HL-60 (cell line): ENCODE measurements around the gene SNCA.

Experiments used
- CTCF ChIP-seq: IDR thresholded peaks from one replicate; pipeline ENCODE4 v1.5.1; 2011; ENCODE audit warnings: low read length, control low read depth, inconsistent platforms; ENCODE audit not compliant: insufficient read depth
- POLR2AphosphoS5 ChIP-seq: IDR thresholded peaks from 2 replicates; pipeline ENCODE4 v1.6.1; 2012; ENCODE audit warnings: low read depth

- TF ChIP-seq CTCF (no peak), POLR2AphosphoS5 (no peak)
These were observed 42.3 kb upstream of the SNCA start for GRCh38 chr4:89879215-89879614.
